ENCODE data around the gene HTT.

The HTT gene

DNA sequence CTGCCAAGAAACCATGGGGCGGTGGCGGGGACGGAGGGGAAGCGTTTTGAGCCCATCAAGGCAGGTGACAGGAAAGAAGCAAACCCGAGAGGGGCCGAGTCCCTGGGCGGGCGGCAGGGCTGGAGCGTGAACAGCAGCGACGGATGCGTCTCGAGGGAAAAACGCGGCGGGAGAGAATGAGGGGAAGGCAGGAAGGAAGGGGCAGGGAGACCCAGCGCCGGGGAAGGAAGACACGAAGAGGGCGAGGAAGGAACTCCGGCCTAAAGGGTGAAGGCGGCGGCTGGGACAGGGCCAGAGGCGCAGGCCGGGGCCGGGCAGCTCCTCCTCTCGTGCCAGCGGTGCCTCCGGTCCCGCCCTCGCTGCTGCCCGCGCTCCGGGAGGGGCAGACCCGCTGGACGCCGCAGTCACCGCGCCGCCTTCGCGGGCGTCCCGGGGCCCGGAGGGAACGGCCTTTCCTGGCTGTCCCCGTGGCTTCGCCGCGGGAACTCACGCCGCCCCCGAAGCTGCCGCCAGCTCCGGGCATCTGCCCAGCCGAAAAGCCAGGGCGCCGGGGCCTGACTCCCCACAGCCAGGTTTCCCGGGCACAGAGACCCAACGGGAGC, 217.6 kb downstream of the HTT start:
- DNase-seq (ENCODE audit: low spot score): peak; percentile 70

DNA sequence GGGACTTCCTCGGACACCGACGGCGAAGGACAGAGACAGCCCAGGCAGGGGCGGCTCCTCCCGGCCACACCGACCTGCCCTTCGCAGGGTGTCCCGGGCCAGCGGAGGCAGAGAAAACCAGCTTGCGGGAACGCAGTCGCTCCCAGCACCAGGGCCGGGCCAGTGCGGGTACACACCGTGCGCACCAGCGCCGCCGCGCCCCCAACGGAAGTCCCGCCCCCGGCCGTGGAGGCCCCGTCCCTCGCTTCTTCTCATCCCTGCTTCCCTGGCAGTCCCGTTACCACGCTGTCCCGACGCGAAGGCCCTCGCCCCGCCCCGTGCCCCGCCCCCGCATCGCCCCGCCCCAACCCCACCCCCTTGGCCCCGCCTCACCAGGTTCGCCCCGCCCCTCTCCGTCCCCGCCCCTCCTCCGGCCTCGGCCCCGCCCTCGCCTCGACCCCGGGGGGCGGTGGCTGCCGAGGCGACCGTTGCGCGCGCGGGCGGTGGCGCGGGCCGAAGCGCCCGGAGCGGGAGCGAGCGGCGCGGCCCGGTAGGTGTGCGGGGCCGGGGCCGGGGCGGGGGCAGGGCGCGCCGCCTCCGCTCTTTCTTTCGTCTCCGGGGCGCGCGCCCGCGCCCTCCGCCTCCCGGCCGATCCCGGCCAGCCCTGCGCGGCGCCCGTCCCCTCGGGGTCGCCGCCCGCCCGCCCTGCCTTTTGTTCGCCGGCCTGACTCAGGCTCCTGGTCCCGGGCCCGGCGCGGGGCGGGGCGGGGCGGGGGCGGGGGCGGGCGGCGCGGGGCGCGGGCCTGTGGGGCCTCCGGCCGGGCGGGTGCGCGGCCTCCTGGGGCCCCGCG, 218.3 kb downstream of the HTT start, which contains the start of gene RGS12:
Gene RGS12 (plus strand): TSS at position 451 of the 830 bp plus-strand sequence. CDS start 23,150 bp downstream, outside the sequence.
- DNase-seq (ENCODE audit: low spot score): peak; percentile 94

Measured in kidney tubule cell (primary cell).